Measurements from ENCODE around the gene NPIPB2. TPM values are rescaled to one million over a fixed set of nuclear protein-coding genes. Genes with fewer than 3 reads are reported as not detected.

NPIPB2 gene
- total and polyA plus RNA-seq, 2 of the 13 experiments (the other 11 are each of a cell fraction or from before 2014, with no cell fraction given), result 1.8 to 4.1 TPM

GRCh38 chr16:11979013-11979672, 37.3 kb upstream of the NPIPB2 start (continued):
- TF ChIP-seq MTA1 (CRISPR knock-in tag; IDR thresholded peaks at IDR 0.05; ENCODE audit: borderline replicate concordance) (no peak), SRSF4 (IDR thresholded peaks at IDR 0.05; ENCODE audit: low read depth, low read length, poor library complexity, severe bottlenecking) (no peak)

- ChIA-PET POLR2A (interaction anchor here (2.5 to 2.8 kb wide), 2 partner anchors 15 to 62 kb away, joined by 25 to 38 read pairs; partner anchors contain the start of gene GSPT1), CTCF (ENCODE audit: low intra/inter-chr PET ratio, low total read pairs) (no interaction called here)
- FAIRE-seq (no peak), DNase-seq (ENCODE audit: low spot score) (no peak), ATAC-seq (no peak)
- Histone ChIP-seq H3K9ac (ENCODE audit: insufficient read depth, low read depth, low read length) (peak overlapping the region; percentile 84; the same call in 1 of the 2 replicates), H4K20me1 (ENCODE audit: insufficient read depth, low read length) (no peaks in the 10 kb centered on the region), H3K4me3 (replicated peaks in 1 of 3; ENCODE audit: insufficient read depth in 1 of 3, low read depth in 2 of 3, low read length in 3 of 3) (peak overlapping the region in 2 of 3 experiments; percentile 75 to 87; a peak in 3 of 6 replicates), H2AFZ (ENCODE audit: low read length) (peak overlapping the region; percentile 93), H3K4me1 (ENCODE audit: insufficient read depth, low read length) (peaks cover 43% of the 10 kb centered on the region), H3K9me3 (ENCODE audit: low read length) (no peaks in the 10 kb centered on the region), H3K27ac (ENCODE audit: extremely low read length, insufficient read depth, low read length) (no peak overlapping the region), H3K4me2 (ENCODE audit: low read depth, low read length) (peak overlapping the region; percentile 75), H3K79me2 (ENCODE audit: insufficient read depth, low read length) (peaks cover 5% of the 10 kb centered on the region), H3K36me3 (replicated peaks in 1 of 2; ENCODE audit: control insufficient read depth in 1 of 2, insufficient read depth in 2 of 2, low read length in 2 of 2) (no peaks in the 10 kb centered on the region), H3K27me3 (ENCODE audit: control insufficient read depth in 1 of 2, insufficient read depth in 2 of 2, low read length in 2 of 2) (no peaks in the 10 kb centered on the region; a peak in 1 of 5 replicates)
- 31% methylated on average over 2 of the region's 2 CpGs for WGBS (ENCODE audit: low lambda C conversion rate)
- in situ Hi-C loops (cut with HindIII; ENCODE audit: extremely low pct_ligation_motif_present, low pct_unique_long_range_greater_than_20kb), result loop anchor here (5.0 kb wide), 1 partner anchor 84 kb away; no protein-coding TSS in a partner anchor
- TF ChIP-seq NR2C2 (CRISPR knock-in tag; IDR thresholded peaks at IDR 0.05; ENCODE audit: borderline replicate concordance) (0 out of 2 replicates have a peak, but pooled peaks have one; percentile 6), ZSCAN29 (CRISPR knock-in tag; conservative IDR thresholded peaks at IDR 0.05) (no peak)
- no TSS peak for BruUV-seq (replicated peaks)
- intact Hi-C loops (cut with micrococcal nuclease; ENCODE audit: unreplicated experiment), result loop anchor here (10.0 kb wide), 1 partner anchor 63 kb away; the partner anchor contains the start of gene GSPT1
Measured at GRCh38 chr16:11978080-11978479, 36.2 kb upstream of the NPIPB2 start.
